ENCODE results near the gene JAKMIP3.
"Not testable (repeated sequence)": the region's sequence is repeated elsewhere in the genome, so short reads cannot be mapped to it uniquely, and the experiment has no call there.

JAKMIP3 gene

GRCh38 chr10:132066812-132067211 is 1.1 kb downstream of the JAKMIP3 start:
- DNase-seq: no peak

DNA sequence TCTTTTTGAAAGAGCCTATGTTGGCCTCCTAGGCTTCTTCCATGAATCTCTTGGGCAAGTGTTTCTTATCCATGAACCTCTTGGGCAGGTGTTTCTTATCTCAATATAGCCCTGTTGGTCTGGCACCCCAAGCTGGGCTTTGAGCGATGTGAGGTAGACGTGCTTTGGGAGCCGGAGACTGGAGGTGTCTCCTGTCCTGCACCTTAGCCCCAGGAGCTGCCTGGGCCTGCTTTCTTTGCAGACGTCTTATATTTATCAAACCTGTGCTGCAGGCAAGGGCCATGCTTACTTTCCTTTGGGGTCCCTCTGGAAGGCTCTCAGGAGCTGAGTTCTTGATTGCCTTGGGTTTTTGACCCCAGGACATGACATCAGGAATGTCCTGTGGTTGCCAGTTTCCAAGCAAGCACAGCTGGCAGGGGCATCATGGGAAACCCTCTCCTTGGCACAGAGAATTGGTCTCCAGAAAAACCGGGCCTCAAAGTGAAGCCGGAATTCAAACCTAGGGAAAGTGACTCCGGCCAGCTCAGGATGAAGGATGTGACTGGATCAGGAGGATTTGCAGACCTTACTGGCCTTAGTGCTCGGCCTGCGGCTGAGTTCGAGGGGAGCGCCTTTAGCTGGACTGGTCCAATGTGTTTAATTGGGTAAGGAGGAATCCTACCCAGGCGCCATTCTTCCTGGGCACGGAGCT is 2.8 kb downstream of the JAKMIP3 start:
- DNase-seq: no peak

DNA sequence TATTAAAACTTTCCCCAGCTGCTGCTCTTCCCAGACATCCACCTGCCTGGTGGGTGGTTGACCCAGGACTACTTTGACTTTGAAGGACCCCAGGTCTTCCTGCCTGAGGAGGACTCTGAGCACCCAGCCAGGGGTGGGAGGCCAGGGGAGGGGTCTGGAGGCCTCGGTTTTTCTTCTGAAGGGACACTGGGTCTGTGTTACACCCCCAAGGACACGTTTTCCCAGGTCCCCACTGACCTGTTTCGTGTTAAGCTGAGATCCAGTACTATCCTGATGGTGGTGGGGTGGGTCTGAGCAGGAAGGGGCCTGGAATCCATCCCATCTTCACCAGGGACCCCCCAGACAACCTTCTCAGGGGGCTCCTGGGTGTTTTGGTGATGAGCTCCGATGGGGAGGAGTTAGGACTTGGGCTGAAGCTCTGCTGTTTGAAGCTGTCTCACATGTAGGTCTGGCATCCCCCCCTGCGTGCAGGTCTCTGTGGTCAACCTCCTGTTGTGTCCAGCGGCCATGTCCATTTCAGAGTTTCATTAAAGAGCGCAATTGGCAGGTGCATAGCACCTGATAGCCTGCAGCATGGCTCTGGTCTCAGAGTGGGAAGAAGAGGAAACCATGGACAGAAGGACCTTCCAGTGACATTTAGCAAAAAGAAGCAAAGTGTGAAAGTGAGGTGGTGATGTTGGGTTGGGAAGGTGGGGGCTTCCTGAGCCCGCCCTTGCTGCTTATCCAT is 3.5 kb downstream of the JAKMIP3 start:
- no peak for DNase-seq

DNA sequence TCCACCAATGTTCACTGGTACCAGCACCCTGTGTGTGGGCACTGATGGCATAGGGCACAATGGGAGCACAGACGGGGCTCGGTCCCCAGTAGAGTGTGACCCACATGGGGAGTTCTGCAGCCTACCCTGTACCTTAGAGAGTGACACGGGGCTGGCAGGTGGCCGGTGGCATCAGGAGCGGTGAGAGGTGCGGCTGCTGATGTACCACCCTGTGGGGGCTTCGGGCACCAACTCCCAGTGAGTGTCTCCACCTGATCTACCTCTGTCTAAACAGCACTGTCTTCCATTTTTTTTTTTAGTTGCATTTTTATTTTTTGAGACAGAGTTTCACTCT is 4.1 kb downstream of the JAKMIP3 start:
- DNase-seq: no peak

DNA sequence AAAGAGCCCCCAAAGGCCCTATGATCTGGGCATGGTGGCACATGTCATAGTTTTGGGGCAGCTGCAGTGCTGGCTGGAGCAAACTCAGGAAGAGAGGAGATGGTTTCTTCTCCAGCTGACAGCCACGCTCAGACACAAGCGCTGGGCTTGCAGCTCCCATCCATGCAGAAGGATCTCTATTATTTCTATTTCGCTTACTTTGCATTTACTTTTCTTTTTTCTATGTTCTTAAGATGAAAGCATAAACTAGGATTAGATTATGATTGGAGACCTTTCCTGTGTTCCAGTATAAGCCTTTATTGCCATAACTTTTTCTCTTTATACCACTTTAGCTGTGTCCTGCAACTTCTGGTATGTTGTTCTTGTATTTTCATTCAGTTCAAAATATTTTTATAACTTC is 5.0 kb downstream of the JAKMIP3 start:
- no peak for DNase-seq

- no peak for DNase-seq
These were observed 5.9 kb downstream of the JAKMIP3 start for GRCh38 chr10:132071667-132072066.

DNA sequence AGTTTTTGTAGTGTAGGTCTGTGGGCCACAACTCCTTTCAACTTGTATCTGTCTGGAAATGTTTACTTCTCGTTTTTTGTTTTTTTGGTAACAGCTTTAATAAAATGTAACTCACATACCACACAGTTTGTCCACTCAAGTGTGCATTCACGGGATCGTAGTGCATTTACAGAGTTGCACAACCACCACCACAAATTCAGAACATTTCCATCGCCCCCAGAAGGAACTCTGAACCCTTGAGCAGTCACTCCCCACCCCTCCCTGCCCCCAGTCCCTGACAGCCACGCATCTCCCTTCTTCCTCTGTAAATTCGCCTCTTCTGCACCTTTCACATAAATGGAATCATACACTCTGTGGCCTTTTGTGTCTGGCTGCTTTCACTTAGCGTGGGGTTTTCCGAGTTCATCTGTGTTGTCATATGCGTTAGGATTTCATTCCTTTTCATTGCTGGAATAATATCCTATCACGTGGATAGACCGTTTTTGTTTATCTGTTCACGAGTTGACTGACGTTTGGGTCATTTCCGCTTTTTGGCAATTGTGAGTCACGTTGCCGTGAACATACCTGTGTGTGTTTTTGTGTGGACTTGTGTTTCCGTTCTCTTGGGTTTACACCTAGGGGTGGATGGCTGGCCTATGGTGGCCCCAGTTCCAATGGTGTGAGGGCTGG is 10.3 kb downstream of the JAKMIP3 start:
- DNase-seq: no peak

GRCh38 chr10:132076578-132077081 is 10.9 kb downstream of the JAKMIP3 start:
- DNase-seq: no peak

DNA sequence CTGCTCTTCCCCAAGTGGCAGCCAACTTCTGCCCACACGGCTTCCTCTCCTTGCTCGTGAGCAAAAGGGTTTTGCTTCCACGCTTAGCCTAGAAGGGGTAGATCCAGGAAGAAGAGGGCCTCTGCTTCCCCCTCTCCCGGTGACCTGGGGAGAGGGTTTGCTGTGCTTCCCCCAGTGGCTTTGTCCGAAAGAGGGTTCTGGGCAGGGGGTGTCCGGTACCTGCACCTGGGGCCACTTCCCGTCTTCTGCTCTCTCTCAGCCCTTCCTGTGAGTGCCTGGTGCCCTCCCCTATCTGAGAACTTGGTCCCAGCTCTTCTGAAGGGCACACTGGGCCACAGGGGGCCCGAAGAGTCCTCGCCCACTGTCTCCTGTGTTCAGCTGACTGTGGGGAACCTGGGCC is 11.3 kb downstream of the JAKMIP3 start:
- no peak for DNase-seq

- no peak for DNase-seq
These were observed 13.1 kb downstream of the JAKMIP3 start for GRCh38 chr10:132078746-132079345.

- not testable (repeated sequence) for DNase-seq
These were observed 18.6 kb downstream of the JAKMIP3 start for GRCh38 chr10:132084384-132084783.

DNA sequence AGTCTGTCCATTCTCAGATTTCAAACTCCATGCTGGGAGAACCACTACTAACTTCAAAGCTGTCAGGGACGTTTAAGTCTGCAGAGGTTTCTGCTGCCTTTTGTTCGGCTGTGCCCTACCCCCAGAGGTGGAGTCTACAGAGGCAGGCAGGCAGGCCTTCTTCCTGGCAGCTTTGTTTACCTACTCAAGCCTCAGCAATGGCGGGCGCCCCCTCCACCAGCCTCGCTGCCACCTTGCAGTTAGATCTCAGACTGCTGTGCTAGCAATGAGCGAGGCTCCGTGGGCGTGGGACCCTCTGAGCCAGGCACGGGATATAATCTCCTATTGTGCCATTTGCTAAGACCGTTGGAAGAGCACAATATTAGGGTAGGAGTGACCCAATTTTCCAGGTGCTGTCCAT is 27.5 kb downstream of the JAKMIP3 start:
- DNase-seq: not testable (repeated sequence)

GRCh38 chr10:132094581-132095234 is 29.0 kb downstream of the JAKMIP3 start:
- DNase-seq: no peak

DNA sequence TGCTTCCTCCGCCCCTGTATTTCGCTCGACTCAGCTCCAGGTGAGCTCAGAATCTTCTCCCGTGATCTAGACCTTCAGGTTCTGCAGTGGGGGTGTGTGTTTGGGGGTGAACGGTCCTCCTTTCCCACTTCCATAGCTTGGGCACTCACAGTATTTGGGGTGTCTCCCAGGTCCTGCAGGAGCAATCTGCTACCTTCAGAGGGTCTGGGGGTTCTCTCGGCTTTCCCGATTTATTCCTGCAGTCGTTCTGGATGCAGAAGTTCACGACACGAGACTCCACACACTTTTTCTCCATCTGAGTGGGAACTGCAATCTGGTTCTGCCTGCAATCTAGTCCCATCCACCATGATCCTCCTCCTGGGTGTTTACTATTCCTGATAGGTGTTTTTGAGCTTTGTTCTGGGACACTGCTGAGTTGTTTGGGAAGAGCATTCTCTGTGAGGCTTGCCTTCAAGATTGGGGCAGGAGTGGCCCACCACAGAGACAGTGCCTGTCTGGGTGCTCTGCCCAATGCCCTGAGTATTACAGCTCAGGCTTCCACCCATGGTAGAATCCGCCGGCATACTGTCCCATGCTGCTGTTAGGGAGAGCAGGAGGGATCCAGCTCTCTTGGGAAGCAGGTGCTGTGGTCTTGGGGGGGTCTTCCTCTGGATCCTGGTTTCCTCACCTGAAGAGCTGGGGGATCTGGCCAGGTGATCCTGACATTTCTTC is 29.8 kb downstream of the JAKMIP3 start:
- DNase-seq: no peak

DNA sequence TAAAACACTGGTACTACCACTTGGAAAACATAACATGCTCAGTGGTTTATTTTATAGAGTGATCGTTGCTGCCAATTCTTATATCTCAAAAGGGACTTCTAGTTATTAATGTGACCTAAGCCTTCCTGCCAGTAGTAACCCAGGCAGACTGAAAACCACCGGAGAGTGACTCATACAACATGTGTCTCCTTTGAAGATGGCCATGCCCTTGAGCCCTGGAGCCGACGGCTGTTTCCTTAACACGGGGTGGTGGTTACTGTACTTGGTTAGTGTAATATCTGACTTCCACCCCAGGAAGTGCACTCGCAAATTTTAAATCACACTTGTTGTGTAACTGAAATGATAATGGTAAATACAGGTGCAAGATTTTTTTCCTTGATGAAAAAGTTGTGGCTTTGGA is 30.5 kb downstream of the JAKMIP3 start:
- DNase-seq: no peak

DNA sequence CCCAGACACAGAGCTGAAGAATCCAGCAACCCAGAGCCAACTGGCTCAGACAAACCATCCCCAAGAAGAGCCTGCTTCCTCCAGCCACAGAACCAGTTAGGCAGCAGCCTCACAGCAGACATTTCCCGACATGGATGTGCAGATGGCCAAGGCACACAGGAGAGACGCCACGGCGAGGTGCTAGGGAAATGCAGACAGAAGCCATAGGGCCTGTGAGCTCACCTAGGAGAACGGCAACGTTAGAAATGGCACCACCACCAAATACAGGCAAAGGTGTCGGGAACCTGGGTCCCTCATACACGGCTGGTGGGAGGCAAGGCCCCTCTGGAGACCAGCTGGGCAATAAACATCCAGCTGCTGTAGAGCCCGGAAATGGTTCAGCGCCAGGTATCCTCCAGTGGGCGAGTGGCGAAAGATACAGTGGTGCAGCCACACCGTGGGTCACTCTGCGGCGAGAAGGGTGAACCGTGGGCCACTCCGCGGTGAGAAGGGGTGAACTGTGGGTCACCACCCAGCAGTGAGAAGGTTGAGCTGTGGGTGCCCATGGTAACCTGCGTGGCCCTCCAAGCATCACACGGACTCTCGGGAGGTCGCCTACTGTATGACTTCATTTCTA is 31.2 kb downstream of the JAKMIP3 start:
- no peak for DNase-seq

GRCh38 chr10:132097609-132098377 is 32.0 kb downstream of the JAKMIP3 start:
- no peak for DNase-seq

DNA sequence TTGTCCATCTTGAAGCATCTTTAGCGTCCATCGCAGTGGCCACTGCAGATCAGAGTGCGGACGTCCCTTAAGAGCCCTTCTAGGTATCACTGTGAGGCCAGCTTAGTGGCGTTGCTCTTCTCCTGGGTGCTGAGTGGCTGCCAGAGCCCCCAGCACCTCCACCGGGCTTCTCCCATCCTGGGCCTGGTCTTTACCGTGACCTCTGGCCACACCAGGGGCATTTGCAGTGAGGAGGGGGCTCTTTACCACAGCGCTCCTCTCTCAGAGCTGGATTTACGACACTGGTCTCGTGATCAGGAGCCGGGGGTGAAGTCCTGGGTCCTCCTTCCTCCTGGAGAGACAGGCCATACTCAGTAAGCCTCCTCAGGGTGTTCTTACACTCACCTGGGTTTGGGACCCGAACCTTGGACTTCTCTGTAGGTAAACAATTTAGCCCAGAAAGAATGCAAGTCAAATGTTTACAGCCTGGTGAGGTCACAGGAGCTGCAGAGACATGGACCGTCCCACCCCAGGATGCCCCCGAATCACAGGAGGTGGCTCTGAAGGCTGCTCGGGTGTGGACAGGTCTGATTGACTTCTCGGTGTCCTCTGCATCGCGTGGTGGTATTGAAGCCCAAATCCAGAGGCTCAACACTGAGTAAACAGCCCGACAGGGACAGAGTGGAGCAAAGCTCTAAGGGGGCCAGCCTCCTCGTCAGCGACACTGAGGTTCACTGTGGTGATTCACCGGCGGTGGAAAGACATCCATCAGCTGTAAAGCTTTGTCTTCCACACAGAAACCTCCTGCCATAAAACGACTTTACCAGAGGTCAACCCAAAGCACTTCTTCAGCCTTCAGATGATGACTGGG is 33.0 kb downstream of the JAKMIP3 start:
- no peak for DNase-seq

GRCh38 chr10:132099389-132100090 is 33.8 kb downstream of the JAKMIP3 start:
- no peak for DNase-seq
